ENCODE measurements around the gene ZNF444. TPM values are rescaled to one million over a fixed set of nuclear protein-coding genes. Genes with fewer than 3 reads are reported as not detected.

ZNF444 gene
- total and polyA plus RNA-seq, 7 donors, result 11.4 to 57.4 (median 27.9) TPM

DNA sequence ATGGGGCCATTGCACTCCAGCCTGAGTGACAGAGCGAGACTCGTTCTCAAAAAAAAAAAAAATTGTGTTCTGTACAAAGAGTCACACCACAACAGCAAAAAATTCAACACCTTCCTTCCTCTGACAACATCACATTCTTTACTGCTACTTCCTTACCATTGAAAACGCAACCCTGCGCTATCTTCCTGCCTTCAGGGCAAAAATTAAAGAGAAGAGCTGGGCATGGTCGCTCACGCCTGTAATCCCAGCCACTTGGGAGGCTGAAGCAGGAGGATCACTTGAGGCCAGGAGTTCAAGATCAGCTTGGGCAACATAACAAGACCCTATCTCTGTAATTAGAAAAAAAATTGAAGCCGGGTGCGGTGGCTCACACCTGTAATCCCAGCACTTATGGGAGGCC, 9.4 kb upstream of the ZNF444 start:
- intact Hi-C loops (cut with DNase I), result no loop called here
- Histone ChIP-seq H3K27me3 (no peaks in the 10 kb centered on the region), H3K4me3 (no peak overlapping the region), H3K4me1 (peaks cover 0 to 12% (median 10%) of the 10 kb centered on the region in 4 donors), H3K9me3 (no peaks in the 10 kb centered on the region), H3K36me3 (no peaks in the 10 kb centered on the region), H3K27ac (peak overlapping the region; percentile 73 to 82 (median 75))
- DNase-seq, result no peak
- WGBS, 2 donors, result 92 to 93% methylated on average over 8 of the region's 8 CpGs
- no peak for TF ChIP-seq POLR2A (IDR thresholded peaks at IDR 0.05)

DNA sequence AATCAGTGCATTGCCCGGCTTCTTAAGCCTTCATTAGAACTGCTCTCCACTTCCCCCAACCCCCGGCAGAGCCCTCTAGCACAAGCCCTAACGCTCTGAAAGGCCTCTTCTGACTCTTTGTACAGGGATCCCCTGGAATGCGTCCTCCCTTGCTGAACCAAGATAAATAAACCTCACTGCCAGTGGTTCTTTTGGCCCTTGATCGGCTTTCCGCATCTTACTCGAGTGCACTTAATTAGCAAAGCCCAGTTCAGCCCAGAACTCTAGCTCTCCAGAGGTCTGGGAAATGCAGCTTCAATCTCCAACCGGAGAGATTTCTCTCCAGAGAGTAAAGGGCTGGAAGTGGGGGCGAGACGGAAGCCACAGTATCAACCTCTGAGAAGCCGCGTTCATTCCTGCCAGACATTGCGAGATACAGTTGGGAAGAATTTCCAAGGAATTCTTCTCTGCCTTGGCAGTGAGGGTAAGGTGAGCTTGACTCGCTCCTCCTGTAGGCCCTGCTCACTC, 8.7 kb upstream of the ZNF444 start:
- no peak overlapping the region for H3K4me3 ChIP-seq
- H3K4me1 ChIP-seq, result peaks cover 0 to 12% (median 10%) of the 10 kb centered on the region in 4 donors
- H3K27me3 ChIP-seq, result no peaks in the 10 kb centered on the region
- 73 to 80% methylated on average over 14 of the region's 14 CpGs for WGBS, 2 donors
- TF ChIP-seq, protein P1, sequence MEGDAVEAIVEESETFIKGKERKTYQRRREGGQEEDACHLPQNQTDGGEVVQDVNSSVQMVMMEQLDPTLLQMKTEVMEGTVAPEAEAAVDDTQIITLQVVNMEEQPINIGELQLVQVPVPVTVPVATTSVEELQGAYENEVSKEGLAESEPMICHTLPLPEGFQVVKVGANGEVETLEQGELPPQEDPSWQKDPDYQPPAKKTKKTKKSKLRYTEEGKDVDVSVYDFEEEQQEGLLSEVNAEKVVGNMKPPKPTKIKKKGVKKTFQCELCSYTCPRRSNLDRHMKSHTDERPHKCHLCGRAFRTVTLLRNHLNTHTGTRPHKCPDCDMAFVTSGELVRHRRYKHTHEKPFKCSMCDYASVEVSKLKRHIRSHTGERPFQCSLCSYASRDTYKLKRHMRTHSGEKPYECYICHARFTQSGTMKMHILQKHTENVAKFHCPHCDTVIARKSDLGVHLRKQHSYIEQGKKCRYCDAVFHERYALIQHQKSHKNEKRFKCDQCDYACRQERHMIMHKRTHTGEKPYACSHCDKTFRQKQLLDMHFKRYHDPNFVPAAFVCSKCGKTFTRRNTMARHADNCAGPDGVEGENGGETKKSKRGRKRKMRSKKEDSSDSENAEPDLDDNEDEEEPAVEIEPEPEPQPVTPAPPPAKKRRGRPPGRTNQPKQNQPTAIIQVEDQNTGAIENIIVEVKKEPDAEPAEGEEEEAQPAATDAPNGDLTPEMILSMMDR (IDR thresholded peaks at IDR 0.05), result no peak
- TF ChIP-seq EP300 (IDR thresholded peaks at IDR 0.05), result no peak
- TF ChIP-seq POLR2A (IDR thresholded peaks at IDR 0.05), result no peak
- TF ChIP-seq POLR2AphosphoS5 (IDR thresholded peaks at IDR 0.05), result no peak
- intact Hi-C loops (cut with DNase I), result no loop called here
- no peaks in the 10 kb centered on the region for H3K9me3 ChIP-seq
- peak overlapping the region; percentile 73 to 82 (median 75) for H3K27ac ChIP-seq
- no peak for DNase-seq
- no peaks in the 10 kb centered on the region for H3K36me3 ChIP-seq

DNA sequence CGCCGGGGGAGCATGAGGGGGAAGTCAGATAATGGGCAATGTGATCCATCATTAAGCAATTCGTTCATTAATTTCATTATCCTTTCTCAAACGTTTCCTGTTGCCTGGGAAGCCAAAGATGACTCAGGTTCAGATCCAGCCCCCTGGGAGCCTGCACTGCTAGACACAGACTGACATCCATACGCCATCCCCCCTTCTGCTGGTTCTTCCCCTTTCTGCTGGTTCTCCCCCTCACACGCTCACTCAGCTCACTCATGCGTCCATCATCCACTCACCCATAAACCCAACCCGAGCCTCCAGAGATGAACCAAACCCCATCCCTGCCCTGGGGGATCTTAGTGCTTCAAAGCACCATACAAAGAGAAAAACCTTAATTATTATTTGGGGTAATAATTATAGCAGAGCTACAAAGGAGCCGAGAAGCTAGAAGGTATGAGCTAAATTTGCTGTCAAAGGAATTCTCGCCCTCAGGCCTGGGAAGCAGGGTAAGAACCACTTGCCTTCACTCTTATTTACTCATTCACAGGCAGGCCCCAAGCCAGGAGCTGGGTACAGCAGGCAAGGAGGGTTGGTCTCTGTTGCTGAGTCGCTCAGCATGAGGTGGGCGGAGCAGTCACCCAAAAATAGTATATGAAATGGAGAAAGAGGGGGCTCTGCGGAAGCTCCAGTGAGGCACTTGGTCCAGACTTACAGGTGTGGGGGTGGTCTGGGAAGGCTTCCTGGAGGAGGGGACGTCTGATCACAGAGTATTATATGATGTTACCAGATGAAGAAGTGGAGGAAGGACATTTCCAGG, 7.0 kb upstream of the ZNF444 start:
- intact Hi-C loops (cut with DNase I), result no loop called here
- TF ChIP-seq, protein P1 (IDR thresholded peaks at IDR 0.05), result no peak
- TF ChIP-seq POLR2AphosphoS5 (IDR thresholded peaks at IDR 0.05), result no peak
- no peak for TF ChIP-seq POLR2A (IDR thresholded peaks at IDR 0.05)
- no peak for TF ChIP-seq EP300 (IDR thresholded peaks at IDR 0.05)
- DNase-seq, result no peak
- Histone ChIP-seq H3K27me3 (no peaks in the 10 kb centered on the region), H3K9me3 (no peaks in the 10 kb centered on the region), H3K4me3 (no peak overlapping the region), H3K27ac (no peak overlapping the region), H3K4me1 (peaks cover 0 to 12% (median 10%) of the 10 kb centered on the region in 4 donors), H3K36me3 (no peaks in the 10 kb centered on the region)
- 72 to 77% methylated on average over 14 of the region's 14 CpGs for WGBS, 2 donors

DNA sequence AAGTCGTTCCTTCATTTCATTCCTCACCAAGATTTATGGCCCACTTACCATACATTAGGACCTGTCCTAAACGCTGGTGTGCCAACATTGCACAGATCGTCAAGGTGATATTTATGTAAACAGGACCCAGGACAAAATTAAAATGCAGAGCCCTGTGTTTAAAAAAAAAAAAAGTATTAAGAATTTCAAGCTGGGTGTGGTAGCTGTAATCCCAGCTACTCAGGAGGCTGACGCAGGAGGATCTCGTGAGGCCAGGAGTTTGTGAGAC, 6.5 kb upstream of the ZNF444 start:
- no peaks in the 10 kb centered on the region for H3K27me3 ChIP-seq
- no peak overlapping the region for H3K27ac ChIP-seq
- no peak overlapping the region for H3K4me3 ChIP-seq
- H3K9me3 ChIP-seq, result no peaks in the 10 kb centered on the region
- intact Hi-C loops (cut with DNase I), result no loop called here
- TF ChIP-seq, protein P1 (IDR thresholded peaks at IDR 0.05), result no peak
- TF ChIP-seq POLR2A (IDR thresholded peaks at IDR 0.05) (no peak), POLR2AphosphoS5 (IDR thresholded peaks at IDR 0.05) (no peak), EP300 (IDR thresholded peaks at IDR 0.05) (no peak)
- WGBS, 2 donors, result 16 to 56% methylated on average over 5 of the region's 5 CpGs
- no peaks in the 10 kb centered on the region for H3K36me3 ChIP-seq
- peaks cover 0 to 13% (median 10%) of the 10 kb centered on the region in 4 donors for H3K4me1 ChIP-seq
- no peak for DNase-seq

DNA sequence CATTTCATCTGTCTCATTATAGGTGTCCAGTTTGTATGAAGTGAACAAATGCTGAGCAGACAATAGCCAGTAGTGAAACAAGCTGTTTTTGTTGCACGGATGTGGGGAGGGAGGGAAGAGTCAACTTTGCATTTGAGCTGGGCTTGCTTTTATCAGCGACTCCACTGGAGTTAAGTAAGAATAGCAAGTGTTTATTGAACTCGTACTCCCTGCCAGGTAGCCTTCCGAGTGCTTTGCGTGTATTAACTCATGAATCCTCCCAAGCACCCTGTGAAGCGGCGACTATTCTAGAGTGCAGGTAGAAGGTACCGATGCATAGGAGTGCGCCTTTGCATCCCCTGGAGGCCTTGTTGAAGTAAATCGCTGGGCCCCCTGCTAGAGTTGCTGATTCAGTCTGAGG, 4.7 kb upstream of the ZNF444 start:
- TF ChIP-seq, protein P1 (IDR thresholded peaks at IDR 0.05), result no peak
- TF ChIP-seq EP300 (IDR thresholded peaks at IDR 0.05), result no peak
- no peak for TF ChIP-seq POLR2A (IDR thresholded peaks at IDR 0.05)
- TF ChIP-seq POLR2AphosphoS5 (IDR thresholded peaks at IDR 0.05), result no peak
- H3K4me3 ChIP-seq, result no peak overlapping the region
- H3K9me3 ChIP-seq, result no peaks in the 10 kb centered on the region
- no peaks in the 10 kb centered on the region for H3K36me3 ChIP-seq
- intact Hi-C loops (cut with DNase I), result no loop called here
- no peak overlapping the region for H3K27ac ChIP-seq
- WGBS, 2 donors, result 84 to 92% methylated on average over 10 of the region's 10 CpGs
- H3K27me3 ChIP-seq, result no peaks in the 10 kb centered on the region
- DNase-seq, result no peak
- H3K4me1 ChIP-seq, result peaks cover 0 to 20% (median 18%) of the 10 kb centered on the region in 4 donors

Data from sigmoid colon (tissue), 7 donors.